Measurements from ENCODE around the gene BCORL1. TPM values are rescaled to one million over a fixed set of nuclear protein-coding genes. Genes with fewer than 3 reads are reported as not detected.
A peak's percentile ranks its signal among the peaks of the same experiment; 100 is the strongest.

BCORL1 gene
- total RNA-seq, 1 donor from 2014 or later = 34.0 TPM

DNA sequence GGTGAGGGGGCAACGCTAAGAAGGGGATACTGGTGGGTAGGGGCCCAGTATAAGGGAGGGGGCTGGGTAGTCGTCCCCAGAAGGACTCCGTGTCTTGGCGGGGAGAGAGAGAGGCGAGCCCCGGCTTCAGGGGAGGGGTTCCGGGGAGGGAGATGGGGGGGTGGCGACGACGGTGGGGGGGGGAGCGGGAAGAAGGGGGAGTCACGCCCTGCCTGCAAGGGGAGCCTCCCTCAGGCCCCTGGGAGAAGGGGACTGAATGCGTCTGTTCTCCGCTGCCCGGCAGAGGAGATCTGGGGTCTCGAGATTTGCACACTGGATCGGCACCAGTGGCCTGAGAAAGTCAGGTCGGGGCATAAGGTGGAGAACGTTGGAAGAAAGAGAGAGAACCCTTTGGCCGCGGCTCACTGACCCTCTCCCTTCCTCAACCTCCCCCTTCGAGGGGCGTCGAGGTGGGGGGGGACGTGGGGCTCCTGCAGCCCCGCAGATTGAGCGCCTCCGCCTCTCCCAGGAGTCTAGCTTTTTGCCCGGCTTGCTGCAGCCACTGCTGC lies 609 bp upstream of the BCORL1 start:
- no peaks in the 10 kb centered on the region for H3K36me3 Mint-ChIP-seq (ENCODE audit: low read depth, unreplicated experiment)
- H3K27ac Mint-ChIP-seq (ENCODE audit: unreplicated experiment) = no peak overlapping the region
- H3K4me1 Mint-ChIP-seq (ENCODE audit: unreplicated experiment) = peaks cover 28% of the 10 kb centered on the region
- no peak for TF ChIP-seq CTCF (IDR thresholded peaks at IDR 0.05; ENCODE audit: unreplicated experiment)
- DNase-seq (ENCODE audit: low spot score) = no peak
- peaks cover 1% of the 10 kb centered on the region for H3K27me3 Mint-ChIP-seq (ENCODE audit: unreplicated experiment)
- H3K9me3 Mint-ChIP-seq (ENCODE audit: unreplicated experiment) = no peaks in the 10 kb centered on the region
- no peak overlapping the region for H3K4me3 Mint-ChIP-seq (ENCODE audit: unreplicated experiment)

- no peak overlapping the region for H3K27ac Mint-ChIP-seq (ENCODE audit: unreplicated experiment)
- H3K9me3 Mint-ChIP-seq (ENCODE audit: unreplicated experiment) = no peaks in the 10 kb centered on the region
- H3K4me3 Mint-ChIP-seq (ENCODE audit: unreplicated experiment) = no peak overlapping the region
- peaks cover 1% of the 10 kb centered on the region for H3K27me3 Mint-ChIP-seq (ENCODE audit: unreplicated experiment)
- peaks cover 23% of the 10 kb centered on the region for H3K4me1 Mint-ChIP-seq (ENCODE audit: unreplicated experiment)
- TF ChIP-seq CTCF (IDR thresholded peaks at IDR 0.05; ENCODE audit: unreplicated experiment) = no peak
- no peaks in the 10 kb centered on the region for H3K36me3 Mint-ChIP-seq (ENCODE audit: low read depth, unreplicated experiment)
- DNase-seq (ENCODE audit: low spot score) = no peak
These were observed 1.2 kb downstream of the BCORL1 start for GRCh38 chrX:129983575-129984110.

DNA sequence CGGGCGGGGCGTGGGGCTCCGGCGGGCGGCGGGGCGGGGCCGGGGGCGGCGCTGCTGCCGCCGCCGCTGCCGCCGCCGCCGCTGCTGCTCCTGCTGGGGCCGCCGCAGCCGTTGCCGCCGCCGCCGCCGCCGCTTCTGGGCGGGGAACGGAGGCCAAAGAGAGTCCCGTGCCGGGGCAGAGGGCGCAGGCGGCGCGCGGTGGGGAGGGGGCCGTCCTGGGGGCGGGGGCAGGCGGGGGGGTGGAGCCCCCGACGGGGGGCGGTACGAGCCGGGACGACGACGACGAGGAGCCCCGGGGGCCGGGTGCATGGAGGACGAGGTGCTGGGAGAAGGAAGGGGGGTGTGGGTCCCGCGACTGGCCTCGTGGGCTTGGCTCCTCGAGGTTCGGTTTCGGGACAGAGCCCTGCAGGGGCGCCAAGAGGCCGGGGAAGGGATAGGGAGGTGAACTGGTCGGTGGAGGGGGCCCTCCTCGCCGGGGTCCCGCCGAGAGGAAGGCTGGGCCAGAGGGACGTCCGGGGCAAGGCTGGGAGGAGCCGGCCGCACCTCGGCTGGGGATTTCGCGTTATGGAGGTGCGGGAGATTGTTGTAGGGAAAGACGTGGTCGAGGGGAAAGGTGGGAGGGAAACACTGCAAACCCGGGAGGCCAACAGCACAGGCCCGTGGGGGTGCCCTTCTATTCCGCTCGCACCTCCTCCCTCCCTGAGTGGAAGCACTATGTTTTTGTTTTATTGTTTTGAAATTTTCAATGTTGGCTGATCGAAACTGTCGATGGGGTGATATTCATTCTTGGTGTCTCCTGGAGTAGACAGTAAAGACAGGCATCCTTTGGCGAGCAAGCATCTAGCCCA lies 1.9 kb downstream of the BCORL1 start:
- Mint-ChIP-seq H3K27ac (ENCODE audit: unreplicated experiment) (peak overlapping the region; percentile 24), H3K4me3 (ENCODE audit: unreplicated experiment) (peak overlapping the region; percentile 94), H3K4me1 (ENCODE audit: unreplicated experiment) (peaks cover 19% of the 10 kb centered on the region), H3K27me3 (ENCODE audit: unreplicated experiment) (peaks cover 1% of the 10 kb centered on the region), H3K9me3 (ENCODE audit: unreplicated experiment) (no peaks in the 10 kb centered on the region), H3K36me3 (ENCODE audit: low read depth, unreplicated experiment) (no peaks in the 10 kb centered on the region)
- no peak for TF ChIP-seq CTCF (IDR thresholded peaks at IDR 0.05; ENCODE audit: unreplicated experiment)
- DNase-seq (ENCODE audit: low spot score) = peak; percentile 42

- Mint-ChIP-seq H3K4me1 (ENCODE audit: unreplicated experiment) (peaks cover 16% of the 10 kb centered on the region), H3K9me3 (ENCODE audit: unreplicated experiment) (no peaks in the 10 kb centered on the region), H3K27ac (ENCODE audit: unreplicated experiment) (no peak overlapping the region), H3K36me3 (ENCODE audit: low read depth, unreplicated experiment) (no peaks in the 10 kb centered on the region), H3K27me3 (ENCODE audit: unreplicated experiment) (no peaks in the 10 kb centered on the region), H3K4me3 (ENCODE audit: unreplicated experiment) (no peak overlapping the region)
- no peak for TF ChIP-seq CTCF (IDR thresholded peaks at IDR 0.05; ENCODE audit: unreplicated experiment)
- DNase-seq (ENCODE audit: low spot score) = no peak
These were observed 5.4 kb downstream of the BCORL1 start for GRCh38 chrX:129987871-129988270.

DNA sequence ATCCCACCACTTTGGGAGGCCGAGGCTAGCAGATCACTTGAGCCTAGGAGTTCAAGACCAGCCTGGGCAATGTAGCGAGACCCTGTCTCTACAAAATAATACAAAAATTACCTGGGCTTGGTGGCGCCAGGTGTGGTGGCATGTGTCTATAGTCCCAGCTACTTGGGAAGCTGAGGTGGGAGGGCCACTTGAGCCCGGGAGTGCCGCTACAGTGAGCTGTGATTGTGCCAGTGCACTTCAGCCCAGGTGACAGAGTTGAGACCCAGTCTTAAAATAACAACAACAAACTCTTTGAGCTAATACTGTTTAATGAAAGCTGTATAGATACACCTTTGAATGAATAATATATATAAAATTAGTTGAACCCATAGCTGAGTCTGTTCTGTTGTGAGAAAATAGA lies 9.7 kb downstream of the BCORL1 start:
- peaks cover 2% of the 10 kb centered on the region for H3K27me3 Mint-ChIP-seq (ENCODE audit: unreplicated experiment)
- H3K9me3 Mint-ChIP-seq (ENCODE audit: unreplicated experiment) = no peaks in the 10 kb centered on the region
- no peak overlapping the region for H3K4me3 Mint-ChIP-seq (ENCODE audit: unreplicated experiment)
- peaks cover 1% of the 10 kb centered on the region for H3K36me3 Mint-ChIP-seq (ENCODE audit: low read depth, unreplicated experiment)
- no peak overlapping the region for H3K27ac Mint-ChIP-seq (ENCODE audit: unreplicated experiment)
- DNase-seq (ENCODE audit: low spot score) = no peak
- TF ChIP-seq CTCF (IDR thresholded peaks at IDR 0.05; ENCODE audit: unreplicated experiment) = no peak
- peaks cover 2% of the 10 kb centered on the region for H3K4me1 Mint-ChIP-seq (ENCODE audit: unreplicated experiment)

Measured in endothelial cell (in vitro differentiated cells).